Hepatic stellate cell (primary cell): ENCODE data around the gene EEIG2.
A peak's percentile ranks its signal among the peaks of the same experiment; 100 is the strongest.

ENCODE experiments used
- DNase-seq: peaks from one replicate; pipeline ENCODE4 v3.0.0; 2011; ENCODE audit warnings: low spot score

The EEIG2 gene

DNA sequence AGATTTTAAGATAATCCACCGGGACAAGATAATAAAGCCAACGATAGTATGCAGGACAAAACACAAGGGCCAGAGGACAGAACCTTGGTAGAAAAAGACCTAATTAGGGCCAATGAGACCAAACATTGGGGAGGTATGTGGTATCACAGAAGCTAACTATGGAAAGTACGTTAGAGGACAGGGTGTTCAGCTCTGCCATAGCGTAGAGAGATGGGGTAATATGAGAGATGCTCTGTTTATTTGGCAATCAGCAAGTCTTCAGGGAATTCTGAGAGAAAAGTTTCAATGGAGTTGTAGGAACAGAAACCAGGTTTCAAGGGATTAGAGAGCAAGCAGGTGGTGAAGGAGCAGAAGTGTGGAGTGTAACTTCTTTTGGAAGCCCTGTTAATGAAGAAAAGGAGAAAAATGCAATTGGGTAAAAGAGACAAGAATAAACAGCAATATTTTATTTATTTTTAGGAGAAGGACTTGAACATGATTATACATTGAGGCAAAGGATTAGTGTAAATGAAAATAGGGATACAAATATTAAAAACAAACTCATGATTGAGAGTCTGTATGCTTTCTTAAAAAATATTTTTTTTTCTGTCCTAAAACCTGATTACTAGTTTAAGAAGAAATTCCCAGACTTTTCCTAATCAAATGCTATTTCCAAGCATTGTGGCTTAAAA lies 24.0 kb downstream of the EEIG2 start:
- DNase-seq, result no peak

DNA sequence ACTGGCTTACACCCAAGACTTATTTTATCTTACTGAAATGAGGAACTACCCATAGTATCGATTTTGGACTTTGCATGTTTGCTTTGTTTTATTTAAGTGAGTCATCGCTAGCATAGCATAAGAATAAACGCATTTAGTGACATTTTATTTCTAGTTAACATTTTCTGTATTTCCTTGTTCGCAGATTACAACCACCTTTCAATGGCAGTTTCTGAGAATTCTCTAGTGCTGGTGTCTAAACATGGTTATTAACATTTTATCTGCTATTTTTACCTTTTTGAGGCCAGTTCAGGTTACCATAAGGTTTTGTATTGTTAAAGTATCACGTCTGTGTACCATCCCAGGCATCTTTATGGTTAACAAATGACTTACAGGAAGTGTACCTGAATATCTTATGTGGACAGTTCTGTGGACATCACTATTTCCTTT lies 24.5 kb downstream of the EEIG2 start:
- DNase-seq, result no peak

DNA sequence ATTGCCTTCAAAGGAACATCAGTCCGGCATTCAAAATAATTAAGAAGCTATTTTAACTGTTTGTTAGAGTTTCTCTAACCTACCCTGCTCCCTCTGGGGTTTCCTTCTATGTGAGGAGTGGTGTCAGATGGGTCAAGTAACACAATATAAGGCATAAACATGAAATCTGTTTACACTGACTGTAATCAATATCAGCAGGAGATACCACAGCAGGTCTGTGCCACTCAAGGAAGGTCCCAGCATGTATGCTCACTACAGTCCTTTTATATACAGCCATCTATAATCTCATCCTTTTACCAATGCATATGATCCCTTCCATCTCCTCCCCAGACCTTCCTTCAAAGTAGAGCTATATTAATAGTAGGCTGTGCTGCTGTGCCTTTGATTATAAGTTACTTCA lies 25.4 kb downstream of the EEIG2 start:
- no peak for DNase-seq

- no peak for DNase-seq
Measured at GRCh38 chr1:108590441-108590840, 30.5 kb downstream of the EEIG2 start.

- peak; percentile 23 for DNase-seq
Measured at GRCh38 chr1:108590957-108591356, 31.1 kb downstream of the EEIG2 start.

GRCh38 chr1:108591466-108591865 lies 31.6 kb downstream of the EEIG2 start:
- DNase-seq, result no peak

- no peak for DNase-seq
Measured at GRCh38 chr1:108592030-108592759, 32.3 kb downstream of the EEIG2 start.

- DNase-seq, result no peak
Measured at GRCh38 chr1:108593448-108593847, 33.5 kb downstream of the EEIG2 start.

DNA sequence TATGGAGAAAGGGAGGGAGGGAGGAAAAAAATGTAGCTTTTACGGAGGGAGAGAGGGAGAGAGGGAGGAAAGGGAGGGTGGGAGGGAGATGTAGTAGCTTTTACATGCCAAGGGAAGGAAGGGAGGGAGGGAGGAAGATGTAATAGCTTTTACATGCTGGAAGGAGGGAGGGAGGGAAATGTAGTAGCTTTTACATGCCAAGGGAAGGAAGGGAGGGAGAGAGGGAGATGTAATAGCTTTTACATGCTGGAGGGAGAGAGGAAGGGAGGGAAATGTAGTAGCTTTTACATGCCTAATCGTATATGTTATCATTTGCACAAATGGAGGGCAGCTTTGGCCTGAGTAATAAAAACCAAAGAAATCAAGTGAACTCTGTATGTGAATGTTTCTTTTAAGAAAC lies 35.6 kb downstream of the EEIG2 start:
- no peak for DNase-seq

GRCh38 chr1:108597041-108597440 lies 37.1 kb downstream of the EEIG2 start:
- DNase-seq, result no peak

- DNase-seq, result no peak
Measured at GRCh38 chr1:108598340-108598739, 38.4 kb downstream of the EEIG2 start.

DNA sequence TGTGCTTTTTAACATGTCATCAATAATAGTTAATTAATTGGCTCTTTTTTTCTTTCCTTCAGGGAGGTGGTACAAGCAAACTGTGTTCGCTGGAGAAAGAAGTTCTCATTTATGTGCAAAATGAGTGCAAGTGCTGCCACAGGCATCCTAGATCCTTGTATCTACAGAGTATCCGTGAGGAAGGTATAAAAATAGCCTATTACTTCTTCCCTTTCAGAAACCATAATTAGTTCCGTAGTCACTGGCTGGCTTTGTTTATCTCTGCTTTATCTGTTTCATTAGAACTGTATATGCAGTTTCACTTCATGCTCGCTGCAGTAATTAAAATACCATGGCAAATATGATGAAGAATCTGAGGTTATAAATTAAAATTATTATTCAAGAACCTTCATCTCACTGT lies 40.6 kb downstream of the EEIG2 start:
- no peak for DNase-seq

- no peak for DNase-seq
Measured at GRCh38 chr1:108601708-108602410, 42.0 kb downstream of the EEIG2 start.

DNA sequence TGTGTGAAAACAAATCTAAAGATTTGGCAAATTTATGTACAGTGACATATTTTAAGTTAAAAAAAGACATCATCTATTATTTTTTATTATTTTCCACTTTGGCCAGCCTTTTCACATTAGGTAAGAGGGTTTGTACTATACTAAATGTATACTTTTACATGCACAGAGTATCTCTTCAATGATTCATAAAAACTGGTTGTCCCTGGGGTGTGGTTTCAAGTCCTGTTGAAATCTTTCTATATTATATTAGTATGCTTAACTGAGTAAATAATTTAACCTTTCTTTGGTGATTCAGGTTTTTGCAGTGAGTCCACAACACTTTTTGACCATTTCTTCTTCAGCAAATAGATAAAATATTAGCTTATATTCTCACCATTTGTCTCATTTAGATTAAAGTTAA lies 45.7 kb downstream of the EEIG2 start:
- no peak for DNase-seq

DNA sequence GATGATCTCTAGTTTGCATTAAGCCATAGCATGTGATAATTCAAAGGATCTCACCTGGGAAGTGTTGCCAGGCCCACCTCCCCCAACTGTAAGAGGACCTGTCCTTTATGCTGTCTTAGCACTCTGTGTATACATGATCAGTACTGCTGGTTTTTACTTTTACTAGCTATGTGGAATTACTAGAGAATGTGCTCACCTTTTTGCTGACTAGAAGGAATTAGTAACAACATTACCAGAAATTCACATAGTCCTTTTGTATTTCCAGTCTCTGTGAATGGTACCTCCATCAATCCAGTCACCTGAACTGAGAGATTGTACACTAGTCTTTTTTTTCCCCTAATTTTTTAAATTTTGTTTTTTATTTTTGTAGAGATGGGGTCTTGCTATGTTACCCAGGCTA lies 46.6 kb downstream of the EEIG2 start:
- DNase-seq, result no peak

- DNase-seq, result no peak
Measured at GRCh38 chr1:108609483-108610049, 49.7 kb downstream of the EEIG2 start.
